HG02870 (cell line): ENCODE data around the gene C16orf96.

Experiments used
- ATAC-seq: cut with Tn5 transposase; IDR thresholded peaks from one replicate; pipeline ENCODE4 v1.9.1; 2021; ENCODE audit warnings: mild to moderate bottlenecking, moderate library complexity; ENCODE audit not compliant: unreplicated experiment

Gene C16orf96

DNA sequence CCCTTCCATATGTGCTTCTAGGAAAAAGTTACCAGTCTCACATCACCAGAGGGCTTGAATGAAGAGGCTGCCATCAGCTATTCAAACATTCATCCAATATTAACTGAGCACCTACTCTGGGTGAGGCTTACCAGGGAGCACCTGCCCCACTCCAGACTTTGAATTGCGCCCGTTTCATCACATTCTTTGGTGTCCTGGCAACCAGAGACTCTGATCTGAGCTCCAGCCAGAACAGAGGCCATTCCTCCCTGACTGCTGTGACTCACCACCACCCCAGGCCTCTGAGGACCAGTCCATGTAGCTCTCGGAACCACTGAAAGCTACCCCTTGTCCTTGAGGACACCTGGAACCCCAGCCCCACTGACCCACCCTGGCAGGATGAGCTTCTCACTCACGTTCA, at the start of gene C16orf96:
TSS of gene C16orf96 (plus strand) at position 229 of the 400 bp plus-strand sequence. CDS start at position 379, 150 bp downstream.
- no peak for ATAC-seq

DNA sequence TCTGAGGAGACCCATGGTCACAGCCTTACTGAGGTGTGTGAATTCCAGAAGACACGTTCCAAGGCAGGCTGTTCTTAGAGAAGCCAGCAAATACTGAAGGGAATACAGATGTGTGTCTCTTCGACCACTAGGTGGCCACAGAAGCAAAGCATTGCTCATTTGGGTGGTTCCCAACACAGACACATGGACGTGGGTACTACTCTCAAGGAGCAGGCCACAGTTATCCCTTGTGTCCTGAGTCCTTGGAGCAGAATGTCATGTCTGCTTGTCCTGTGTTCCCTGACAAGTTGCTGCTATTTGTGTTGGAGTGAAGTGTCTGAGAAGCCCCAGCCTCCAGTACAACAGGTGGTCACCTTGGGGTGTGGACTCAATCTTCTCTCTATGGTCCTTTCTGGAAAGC, 49.7 kb upstream of the C16orf96 start:
- ATAC-seq: no peak

DNA sequence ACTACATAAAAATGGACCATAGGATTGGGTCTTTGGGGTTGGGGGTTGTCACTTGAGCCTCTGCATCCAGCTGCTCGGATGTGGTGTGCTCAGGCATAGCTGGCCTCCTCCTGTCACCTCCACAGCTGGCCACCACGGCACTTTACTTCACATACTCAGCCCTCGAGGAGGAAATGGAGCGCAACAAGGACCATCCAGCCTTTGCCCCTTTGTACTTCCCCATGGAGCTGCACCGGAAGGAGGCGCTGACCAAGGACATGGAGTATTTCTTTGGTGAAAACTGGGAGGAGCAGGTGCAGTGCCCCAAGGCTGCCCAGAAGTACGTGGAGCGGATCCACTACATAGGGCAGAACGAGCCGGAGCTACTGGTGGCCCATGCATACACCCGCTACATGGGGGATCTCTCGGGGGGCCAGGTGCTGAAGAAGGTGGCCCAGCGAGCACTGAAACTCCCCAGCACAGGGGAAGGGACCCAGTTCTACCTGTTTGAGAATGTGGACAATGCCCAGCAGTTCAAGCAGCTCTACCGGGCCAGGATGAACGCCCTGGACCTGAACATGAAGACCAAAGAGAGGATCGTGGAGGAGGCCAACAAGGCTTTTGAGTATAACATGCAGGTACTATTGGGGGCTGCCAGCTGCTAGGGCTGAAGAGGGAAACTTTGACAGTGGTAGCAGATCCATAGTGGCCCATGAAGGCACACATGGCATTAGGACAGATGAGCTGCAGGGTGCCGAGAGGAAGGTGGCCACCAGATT, 48.4 kb upstream of the C16orf96 start:
- ATAC-seq: no peak

DNA sequence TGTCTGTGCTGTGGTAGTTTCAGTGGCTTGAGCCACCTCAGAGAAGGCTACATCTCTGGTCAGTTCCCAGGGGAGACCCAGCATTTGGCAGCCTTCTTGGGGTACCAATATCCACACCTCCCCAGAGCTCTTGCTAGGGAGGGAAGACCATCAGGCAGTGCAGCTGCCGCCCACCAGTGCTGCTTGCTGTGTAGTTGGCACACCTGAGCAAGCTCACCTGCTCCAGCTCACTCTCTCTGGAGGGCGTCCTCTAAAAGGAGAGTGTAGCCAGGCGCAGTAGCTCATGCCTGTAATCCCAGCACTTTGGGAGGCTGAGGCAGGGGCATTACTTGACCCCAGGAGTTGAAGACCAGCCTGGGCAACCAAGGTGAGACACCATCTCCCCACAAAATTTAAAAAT, 47.3 kb upstream of the C16orf96 start:
- no peak for ATAC-seq

DNA sequence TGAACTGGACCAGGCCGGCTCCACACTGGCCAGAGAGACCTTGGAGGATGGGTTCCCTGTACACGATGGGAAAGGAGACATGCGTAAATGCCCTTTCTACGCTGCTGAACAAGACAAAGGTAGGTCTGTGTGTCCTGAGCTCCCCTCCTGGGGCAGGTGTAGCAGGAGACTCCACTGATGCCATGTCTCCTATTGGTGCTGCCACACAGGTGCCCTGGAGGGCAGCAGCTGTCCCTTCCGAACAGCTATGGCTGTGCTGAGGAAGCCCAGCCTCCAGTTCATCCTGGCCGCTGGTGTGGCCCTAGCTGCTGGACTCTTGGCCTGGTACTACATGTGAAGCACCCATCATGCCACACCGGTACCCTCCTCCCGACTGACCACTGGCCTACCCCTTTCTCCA, 46.7 kb upstream of the C16orf96 start:
- no peak for ATAC-seq

DNA sequence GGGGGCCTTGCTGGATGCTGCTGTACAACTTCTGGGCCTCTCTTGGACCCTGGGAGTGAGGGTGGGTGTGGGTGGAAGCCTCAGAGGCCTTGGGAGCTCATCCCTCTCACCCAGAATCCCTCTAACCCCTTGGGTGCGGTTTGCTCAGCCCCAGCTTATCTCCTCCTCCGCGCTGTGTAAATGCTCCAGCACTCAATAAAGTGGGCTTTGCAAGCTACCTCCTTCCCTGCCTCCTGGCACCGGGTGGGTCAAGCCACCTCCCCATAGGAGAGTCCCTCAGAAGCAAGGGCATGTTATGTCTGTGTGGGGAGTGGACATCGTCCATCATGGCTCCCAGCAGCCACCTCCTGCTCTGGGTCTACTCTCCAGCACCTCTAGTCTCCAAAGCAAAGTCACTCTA, 46.0 kb upstream of the C16orf96 start:
- ATAC-seq: no peak

DNA sequence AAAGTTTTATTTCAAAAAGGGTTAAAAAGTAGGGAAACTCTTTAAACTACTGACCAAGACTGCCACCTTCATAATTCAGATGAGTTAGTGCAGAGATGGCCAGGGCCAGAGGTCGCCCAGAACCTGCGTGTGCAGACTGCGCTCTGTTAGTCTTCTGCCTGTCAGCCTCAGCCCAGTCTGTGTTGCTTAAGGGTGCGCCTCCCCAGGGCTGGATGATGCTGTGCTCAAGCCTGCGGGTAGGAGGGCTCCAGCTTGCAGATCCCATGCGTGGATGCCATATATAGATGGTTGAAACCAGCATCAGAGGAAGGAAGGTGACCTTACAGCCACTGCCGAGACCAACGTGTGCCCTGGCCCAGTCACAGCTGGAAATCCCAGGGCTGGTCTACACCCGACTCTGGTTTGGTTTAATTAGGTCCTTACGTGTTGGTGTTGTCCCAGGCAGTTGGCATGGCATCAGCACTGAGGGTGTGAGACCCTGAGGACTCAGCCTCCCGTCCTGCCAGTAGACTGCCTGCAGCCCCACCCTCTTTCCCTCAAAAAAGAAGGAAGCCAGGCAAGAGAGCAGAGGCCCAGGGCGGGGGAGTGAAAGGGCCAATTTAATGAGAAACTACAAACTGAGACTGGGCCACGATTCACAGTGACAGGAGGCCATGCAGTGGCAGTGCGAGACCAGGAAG, 45.3 kb upstream of the C16orf96 start:
- ATAC-seq: no peak

DNA sequence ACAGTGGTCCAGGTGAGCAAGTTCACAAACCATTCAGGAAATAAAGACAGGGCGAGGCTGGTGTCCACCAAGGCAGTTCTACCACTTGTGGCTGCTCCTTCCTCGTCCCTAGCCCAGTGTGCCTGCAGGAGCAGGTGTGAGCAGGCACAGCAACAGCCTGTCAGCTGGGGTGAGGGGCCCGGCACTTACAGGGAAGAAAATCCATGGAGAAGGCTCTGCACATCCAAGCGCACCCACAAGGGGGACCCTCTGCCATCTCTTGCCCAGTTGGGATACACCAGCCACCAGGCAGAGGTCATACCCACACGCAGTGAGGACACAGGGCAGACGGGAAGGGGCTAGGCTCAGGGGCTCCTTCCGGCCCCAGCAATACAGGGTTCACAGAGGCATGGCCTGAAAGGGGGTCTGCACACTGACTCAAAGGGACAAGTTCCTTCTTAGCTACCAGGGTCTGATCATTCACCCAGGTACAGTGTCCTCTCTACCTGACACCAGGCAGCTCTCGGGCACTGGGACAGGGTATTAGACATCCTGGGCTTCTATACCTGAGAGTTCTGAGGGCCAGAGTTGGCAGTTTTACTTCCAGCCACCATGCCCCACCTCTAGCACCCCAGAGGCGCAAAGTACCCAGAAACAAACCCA, 44.6 kb upstream of the C16orf96 start:
- ATAC-seq: no peak

DNA sequence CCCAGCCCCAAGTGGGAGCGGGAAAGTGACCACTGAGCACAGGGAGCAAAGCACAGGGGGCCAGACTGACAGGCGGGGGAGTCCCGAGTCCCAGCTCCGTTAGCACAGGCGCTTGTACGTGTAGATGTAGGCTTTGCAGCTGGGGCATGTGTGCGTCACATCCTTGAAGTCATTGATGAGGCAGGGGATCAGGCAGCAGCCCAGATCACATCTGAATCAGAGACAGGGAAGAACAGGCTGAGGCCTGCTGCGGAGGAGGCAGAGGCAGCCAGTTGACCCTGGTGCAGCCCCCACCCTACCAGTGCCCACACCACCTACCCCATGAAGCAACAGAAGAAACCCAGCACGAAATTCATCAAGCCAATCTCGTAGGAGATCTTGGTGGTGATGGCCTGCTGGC, 43.7 kb upstream of the C16orf96 start:
- no peak for ATAC-seq

DNA sequence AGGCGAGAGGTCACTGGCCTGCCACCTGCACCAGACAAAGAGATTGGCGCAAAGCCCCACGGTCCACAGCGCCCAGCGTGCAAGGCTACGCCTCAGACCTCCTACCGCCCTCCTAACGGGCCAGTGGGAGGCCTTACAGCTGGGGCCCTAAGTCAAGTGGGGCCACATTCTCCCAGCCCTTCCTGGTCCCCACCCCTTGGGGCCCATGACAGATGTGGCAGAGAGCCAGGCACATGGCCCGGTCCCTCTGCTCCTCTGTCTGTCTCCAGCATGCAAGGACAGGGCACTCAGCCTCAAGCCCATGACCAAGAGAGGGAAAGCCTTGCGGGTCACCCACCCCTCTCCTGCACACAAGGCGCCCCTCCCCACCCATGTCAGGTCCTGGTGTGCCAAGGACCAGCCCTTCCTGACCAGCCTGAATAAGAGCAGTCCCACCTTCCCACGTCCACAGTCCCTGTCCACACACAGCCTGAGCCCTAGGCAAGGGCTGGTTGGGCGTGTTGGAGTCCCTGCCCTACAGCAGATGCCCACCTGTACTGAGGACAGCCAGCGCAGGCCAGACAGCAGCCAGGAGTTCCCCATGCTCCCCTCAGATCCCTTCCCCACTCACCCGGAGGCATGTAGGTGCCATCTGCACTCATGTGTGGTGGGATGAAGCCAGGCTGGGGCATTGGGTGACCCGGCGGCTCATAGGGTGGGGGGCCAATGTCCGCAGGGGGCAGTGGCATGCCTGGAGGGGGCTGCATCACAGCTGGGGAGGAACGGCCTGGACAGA, 42.9 kb upstream of the C16orf96 start:
- ATAC-seq: no peak

DNA sequence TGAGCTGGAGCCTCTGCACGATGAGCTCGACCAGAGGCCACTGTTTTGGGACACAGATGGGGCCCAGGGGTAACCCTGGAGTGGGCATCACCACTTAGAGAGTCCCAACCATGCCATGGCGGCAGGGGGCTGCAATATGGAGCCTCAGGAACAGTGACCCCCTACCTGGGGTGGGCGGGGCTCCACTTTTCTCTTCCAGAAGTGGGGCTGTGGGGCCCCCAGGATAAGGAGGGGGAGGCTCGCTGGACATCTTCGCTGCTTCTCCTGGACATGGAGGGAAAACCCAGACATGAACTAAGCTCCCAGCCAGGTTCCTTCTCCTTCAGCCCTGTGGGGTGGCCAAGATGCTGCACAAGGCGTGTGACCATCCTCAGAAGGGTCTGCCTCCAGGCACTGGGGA, 42.3 kb upstream of the C16orf96 start:
- no peak for ATAC-seq

DNA sequence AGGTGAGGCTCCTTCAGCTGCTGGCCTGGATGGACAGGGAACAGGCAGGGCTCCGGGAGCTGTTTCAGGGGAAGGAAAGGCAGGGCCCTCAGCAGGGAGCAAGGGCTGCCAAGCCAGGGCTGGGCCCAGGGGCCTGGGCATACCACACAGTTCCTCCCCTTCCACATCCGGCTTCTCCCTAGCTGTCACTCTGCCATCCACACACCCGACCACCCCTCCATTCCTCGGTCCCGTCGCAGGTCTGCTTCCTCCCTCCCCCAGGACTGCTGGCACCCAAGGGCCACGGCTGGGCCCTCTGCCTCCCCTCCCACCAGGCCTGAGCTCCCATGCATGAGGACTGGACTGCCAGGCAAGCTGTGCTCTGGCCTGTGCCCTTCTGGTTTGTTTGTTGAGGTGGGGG, 41.5 kb upstream of the C16orf96 start:
- ATAC-seq: no peak

DNA sequence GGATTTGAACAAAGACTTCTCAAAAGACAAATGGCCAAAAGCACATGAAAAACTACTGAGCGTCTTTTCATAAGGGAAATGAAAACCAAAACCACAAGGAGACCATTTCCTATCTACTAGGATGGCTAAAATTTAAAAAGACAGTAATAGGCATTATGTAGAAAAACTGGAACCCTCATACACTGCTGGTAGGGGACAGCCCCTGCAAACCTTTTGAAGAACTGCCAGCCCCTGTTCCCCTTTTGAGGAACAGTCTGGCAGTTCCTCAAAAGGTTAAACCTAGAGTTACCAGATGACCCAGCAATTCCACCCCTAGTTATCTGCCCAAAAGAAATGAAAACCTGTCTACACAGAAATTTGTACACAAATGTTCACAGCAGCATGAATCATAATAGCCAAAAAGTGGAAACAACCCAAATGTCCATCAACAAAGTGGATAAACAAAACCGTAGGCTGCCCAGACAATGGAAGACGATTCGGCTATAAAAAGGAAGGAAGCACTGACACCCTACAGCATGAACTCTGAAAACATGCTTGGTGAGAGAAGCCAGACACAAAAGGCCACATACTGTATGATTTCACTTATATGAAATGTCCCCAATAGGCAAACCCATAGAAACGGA, 40.4 kb upstream of the C16orf96 start:
- no peak for ATAC-seq

DNA sequence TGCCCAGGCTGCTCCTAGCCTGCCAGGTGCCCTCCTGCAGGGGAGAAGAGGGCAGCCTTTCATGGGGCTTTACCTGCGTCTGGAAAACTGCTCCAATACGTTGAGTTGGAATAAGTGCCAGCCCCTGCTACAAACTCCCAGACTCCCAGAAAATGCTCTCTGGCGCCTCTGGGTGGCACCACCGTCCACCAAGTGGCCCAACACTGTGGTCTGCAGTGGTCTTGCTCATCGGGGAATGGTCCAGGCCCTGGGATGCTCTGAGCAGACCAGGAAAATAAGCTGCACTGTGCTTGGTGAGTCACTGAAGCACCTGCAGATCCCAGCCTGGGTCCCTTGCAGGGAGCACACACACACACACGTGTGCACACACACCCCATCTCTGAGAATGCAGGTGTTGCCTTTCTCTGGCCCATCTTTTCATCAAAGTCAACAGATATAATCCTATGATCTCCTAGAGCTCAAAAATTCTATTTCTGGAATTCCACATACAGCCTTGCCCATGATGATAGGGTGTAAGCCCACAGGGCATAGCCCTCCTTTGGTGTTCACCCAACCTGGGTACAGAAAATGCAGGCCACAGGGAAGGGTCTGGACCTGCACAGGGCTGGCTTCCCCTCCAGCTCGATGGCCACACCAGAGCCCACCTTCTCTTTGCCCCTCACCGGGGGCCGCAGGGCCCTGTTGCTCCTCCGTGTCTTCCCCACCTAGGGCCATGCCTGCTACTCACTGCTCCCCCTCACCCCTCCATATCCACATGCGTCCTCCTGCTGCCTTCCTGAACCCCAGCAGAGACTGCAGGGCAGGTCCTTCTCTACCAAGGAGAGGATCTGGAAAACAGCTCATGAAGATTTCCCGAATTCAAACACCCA, 38.1 kb upstream of the C16orf96 start:
- ATAC-seq: no peak

DNA sequence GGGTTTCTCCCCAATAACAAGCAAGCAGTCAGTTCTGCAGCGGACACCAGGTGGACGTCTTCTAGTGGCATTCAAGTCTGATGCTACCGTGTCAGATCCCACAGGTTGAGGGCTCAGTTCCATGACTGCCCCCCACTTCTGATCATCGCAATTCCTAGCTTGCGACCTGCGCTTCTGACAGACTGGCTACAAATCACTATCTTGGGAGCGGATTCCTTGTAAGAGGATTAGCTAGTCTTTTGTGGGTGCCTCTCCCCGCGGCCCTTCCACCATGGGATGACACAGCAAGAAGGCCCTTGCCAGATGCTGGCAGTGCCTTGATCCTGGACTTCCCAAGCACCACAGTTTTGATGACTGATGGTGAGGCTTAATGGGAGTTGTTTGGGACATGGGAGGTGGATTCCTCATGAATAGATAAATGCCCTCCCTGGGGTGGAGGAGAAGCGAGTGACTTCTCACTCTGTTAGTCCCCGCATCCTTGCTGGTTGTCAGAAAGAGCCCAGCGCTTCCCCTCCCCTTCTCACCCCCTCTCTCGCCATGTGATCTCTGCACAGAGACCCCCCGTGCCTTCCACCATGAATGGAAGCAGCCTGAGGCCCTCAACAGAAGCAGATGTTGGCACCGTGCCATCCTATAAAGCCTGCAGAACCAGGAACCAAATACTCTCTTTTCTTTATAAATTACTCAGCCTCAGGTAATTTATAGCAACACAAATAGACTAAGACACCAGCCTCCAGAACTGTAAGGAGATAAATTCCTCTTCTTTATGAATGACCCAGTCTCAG, 36.7 kb upstream of the C16orf96 start:
- ATAC-seq: no peak

DNA sequence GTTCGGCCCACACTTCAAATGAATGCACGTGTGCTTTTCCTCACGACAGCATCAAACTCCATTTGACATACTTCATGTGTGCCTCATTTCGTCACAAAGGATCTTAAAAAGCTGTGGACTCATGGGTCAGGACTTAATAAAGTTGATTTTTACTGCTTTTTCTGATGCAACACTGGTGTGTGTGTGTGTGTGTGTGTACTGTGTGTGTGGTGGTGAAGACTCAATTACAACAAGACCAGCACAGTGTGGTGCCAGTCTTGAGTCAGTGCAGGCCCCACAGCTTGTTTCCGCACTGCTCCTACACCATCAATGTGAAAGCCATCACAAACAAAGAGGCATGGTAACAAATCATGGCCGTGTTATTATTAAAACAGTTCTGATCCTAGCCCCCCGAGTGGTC, 35.2 kb upstream of the C16orf96 start:
- ATAC-seq: no peak

DNA sequence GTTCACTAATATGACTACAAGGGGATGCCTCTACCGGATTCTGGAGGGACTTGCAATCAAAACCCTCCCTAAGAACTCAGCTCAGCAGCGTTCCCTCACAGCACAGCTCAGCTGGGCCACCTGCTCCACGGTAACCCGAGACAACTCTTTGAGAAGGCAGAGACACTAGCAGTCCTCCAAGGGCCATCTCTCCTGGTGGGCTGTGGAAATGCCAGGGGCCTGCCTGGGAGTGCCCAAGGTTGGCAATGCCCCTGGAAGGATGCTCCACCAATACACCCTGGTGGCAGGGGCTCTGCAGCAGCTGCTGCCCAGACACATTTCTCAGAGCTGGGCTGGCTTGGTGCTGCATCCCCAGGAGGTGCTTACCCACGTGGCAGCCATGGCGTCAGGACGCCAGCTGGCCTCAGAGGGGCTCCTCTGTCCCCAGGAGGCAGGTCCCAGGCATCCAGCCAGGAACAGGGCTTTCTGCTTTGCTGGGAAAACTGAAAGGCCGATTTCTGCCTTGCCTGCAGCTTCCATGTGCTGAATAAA, 34.0 kb upstream of the C16orf96 start:
- ATAC-seq: no peak

DNA sequence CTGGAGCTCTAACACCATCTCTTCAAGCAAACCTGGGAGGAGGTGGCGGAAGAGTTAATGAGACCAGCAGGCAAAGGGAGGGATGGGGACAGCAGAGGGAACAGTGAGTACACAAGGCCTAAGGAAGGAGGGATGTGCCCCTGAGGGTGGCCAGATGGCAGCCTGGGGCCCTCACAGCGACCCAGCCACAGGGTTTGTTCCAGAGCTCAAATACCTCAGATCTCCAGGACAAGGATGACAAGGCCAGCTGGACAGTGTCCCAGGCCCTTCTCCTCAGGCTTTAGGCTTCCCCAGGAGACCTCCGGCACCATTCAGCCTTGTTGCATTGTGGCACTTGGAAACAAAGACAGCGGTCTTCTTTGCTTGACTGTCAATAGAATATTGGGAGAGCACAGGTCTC, 32.5 kb upstream of the C16orf96 start:
- ATAC-seq: no peak

DNA sequence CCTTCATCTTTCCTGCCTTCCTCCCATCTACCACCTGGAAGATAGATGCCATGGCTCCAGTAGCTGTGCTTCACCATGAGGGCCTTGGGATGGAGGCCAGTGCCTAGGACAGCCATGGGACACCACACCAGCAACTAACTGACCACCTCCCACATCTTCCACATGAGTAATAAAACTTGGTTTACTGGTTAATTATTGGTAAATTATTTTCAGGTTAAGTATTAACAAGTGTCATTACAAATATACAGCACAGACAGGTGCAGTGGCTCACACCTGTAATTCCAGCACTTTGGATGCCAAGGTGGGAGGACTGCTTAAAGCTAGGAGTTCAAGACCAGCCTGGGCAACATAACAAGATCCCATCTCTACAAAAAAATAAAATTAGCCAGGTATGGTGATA, 31.6 kb upstream of the C16orf96 start:
- ATAC-seq: no peak
